CD4-positive, alpha-beta T cell treated with Interleukin-12 subunit alpha and Interleukin-12 subunit beta, for 1 hour (primary cell): ENCODE results near the gene GRAMD1C.

Experiments
- DNase-seq: peaks from one replicate; pipeline ENCODE4 v3.0.0-alpha.2; 2020

Gene GRAMD1C

DNA sequence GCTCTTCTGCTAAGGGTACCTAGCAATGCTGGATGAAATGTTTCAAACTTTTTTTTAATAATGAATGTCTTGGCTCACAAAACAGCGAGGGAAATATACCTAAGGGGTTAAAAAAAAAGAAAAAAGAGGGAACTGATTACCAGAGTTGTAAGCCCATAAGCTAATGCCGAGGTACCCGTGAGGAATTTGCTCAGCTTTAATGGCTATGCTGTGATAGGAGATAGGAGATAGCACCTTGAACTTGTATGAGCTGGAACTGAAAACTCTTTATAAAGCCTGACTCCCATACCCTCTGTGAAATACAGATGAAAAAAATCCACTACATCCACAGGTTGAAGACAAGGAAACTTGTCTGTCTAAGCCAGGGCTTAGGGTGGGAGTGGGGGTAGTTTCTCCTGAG lies 13.9 kb downstream of the GRAMD1C start:
- DNase-seq, result no peak

DNA sequence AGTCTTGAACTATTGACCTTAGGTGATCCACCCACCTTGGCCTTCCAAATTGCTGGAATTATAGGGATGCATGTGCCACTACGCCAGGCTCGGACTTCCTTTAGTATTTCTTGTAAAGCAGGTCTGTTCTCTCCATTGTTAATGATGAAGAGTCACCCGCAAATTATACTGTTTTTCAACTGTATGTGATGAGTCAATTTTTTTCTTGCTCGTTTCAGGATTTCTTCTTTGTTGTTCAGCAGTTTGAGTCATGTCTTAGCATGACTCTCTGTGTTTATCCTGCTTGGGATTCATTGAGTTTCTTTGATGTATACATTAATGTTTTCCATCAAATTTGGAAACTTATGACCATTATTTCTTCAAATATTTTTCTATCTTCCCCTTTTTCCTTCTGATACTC lies 28.9 kb downstream of the GRAMD1C start:
- DNase-seq, result no peak

DNA sequence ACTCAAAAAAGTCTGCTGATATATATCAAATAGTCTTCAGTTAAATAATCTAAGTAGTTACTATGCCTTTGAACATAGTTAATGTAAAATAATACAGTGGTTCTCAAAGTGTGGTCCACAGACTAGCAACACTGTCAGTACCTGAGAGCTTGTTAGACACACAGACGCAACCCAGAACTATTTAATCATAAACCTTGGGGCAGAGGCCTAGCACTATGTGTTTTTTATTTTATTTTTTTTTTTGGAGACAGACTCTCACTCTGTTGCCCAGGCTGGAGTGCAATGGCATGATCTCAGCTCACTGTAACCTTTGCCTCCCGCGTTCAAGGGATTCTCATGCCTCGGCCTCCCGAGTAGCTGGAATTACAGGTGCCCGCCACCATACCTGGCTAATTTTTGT lies 34.7 kb downstream of the GRAMD1C start:
- DNase-seq, result no peak

DNA sequence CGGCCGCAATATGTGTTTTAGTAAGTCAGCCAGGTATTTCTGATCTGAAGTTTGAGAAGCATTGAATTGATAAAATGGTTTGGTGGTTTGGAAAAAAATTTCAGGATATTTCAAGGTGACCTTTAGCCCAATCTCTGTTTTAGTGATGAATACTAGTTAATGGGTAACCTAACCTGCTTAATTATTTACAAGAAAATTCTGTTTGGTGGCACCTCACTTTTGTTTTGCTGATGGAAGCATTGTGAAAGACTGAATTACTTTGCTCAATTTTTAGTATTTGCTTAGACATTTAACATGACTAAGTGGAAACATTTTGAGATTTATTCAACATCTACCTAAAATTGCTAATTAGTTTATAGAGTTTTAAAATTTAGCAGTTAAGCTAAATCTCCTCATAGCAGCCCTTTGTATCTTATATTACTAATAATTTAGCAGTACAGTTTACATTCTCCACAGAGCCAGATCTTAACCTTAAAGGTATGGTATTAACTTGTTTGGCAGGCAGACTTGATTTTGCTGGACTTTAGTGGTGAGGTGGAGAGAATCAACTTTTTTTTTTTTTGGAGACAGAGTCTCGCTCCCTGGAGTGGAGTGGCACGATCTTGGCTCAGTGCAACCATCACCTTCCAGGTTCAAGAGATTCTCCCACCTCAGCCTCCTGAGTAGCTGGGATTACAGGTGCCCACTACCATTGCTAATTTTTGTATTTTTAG lies 35.4 kb downstream of the GRAMD1C start:
- DNase-seq, result no peak

DNA sequence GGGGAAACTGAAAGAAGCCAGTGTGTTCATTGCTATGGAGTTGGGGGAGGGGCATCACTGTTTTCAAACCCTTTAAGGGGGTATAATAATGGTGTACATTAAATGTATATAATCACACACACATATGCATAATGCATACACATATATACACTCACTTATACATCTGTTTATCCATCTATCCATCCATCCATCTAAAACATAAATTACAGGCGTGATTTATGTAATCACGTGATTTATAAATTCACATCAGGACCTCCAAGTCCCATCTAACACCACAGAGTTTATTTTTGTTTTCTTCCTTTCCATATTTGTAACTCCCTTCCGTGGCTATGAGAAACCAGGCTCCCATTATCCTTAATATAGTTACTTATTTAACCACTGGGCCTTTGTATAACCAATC lies 39.8 kb downstream of the GRAMD1C start:
- DNase-seq, result no peak

DNA sequence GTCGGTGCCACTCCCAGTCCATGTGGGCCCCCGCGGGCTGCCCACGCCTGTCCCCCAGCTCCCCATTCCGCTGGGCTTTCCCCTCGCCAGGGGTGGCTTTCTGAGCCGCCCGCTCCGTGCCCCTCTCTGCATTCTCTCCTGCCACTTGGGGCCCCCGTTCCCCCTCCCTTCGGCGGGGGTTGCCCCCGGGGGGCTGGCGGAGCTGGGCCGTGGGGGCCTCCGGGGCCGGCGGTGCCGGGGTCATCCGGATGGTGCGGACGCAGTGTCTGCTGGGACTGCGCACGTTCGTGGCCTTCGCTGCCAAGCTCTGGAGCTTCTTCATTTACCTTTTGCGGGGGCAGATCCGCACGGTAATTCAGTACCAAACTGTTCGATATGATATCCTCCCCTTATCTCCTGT lies 46.5 kb downstream of the GRAMD1C start:
- DNase-seq, result no peak

DNA sequence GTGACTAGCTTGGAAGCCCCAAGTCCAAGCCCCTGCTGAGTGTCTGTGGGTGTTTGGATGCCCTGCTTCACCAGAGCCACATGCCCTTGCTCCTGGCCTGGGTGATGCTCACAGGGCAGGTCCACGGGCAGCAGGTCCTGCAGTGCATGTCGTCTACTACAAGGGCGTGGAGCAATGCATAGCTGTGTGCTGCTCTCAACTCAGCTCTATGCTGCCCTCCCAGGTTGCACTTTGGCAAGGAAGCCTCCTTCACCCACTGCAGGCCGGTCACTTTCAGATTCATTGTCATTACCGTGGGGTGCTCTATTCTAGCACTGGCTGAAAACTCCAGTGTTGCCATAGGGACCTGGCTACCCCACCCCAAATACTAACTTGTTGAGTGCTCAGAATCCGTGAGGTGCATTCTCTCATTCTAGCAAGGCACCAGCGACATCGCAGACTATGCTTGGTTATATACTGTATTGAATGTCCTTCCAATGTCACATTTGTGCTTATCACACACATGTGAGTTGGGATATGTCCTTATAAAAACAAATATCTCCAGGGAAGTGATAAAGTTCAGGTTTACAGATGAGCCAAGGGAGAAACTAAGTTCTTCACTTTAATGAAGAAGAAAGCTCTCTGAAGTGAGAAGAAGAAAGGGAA lies 51.8 kb downstream of the GRAMD1C start:
- DNase-seq, result no peak

DNA sequence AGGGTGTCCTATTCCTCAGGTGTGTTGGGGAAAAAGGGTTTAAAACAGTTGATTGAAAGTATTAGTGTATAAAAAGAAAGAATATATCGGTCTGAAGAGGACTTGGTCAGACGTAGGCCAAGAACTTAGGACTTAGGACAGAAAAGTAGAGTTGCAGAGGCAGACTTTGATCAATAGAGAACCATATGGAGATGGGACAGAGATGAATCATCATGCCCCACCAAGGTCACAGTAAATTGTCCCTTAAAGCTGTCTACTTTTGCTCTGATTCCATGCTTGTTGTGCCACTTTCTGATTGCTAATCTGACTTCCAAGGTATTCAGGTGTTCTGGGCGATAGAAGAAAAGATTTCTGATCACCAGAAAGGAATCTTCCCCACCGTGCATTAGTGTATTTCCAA lies 56.3 kb downstream of the GRAMD1C start:
- no peak for DNase-seq

DNA sequence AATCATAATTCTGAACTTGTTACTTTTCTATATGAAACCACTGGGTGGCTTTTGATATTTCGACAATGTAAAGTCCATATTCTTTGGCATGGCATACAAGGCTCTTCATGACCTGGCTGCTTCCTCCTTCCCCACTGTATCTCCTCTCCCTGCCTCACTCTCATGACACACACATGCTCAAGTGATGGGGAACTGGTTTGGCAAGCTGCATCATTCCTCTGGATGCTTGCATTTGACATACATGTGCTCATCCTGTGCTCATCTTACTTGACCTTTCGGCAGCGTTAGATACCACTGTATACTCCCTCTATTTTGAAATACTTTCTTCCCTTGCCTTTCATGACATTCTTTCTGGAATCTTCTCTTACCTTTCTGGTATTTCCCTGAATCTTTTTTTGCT lies 57.4 kb downstream of the GRAMD1C start:
- no peak for DNase-seq

DNA sequence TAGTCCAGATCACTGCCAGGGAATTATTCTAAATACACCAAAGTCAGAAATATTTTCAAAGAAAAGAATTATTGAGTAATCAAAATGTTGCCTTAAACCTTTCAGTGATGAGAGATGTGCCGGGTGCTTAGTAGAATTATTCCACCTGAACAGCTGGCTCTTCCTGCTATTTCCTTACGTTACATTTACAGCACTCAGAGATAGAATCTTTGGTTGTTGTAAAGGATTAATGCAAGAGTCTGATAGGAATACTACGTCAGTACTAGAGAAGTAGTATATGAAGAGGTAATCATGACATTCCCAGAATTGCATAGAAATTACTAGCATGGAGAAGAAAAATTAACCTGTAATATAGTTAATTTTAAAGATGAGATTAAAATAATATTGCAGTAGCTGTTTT lies 58.3 kb downstream of the GRAMD1C start:
- no peak for DNase-seq

DNA sequence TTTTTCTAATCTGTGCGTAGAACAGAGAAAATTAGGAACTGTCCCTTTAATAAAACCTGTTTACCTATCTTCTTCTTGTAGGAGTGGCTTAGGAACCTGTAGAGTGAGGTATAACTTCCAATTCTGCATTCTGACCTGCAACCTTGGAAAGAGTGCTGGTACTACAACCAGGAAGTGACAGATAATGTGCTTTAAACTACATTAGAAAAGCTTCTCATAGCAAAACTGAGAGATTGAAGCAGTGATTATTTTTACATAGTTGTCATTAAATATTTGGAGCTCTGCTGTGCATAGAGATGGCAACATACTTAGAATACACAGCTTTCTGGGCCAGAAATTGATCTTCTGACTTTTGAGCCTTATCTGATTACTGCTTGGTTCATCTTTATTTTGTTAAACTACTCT lies 58.8 kb downstream of the GRAMD1C start:
- DNase-seq, result no peak

DNA sequence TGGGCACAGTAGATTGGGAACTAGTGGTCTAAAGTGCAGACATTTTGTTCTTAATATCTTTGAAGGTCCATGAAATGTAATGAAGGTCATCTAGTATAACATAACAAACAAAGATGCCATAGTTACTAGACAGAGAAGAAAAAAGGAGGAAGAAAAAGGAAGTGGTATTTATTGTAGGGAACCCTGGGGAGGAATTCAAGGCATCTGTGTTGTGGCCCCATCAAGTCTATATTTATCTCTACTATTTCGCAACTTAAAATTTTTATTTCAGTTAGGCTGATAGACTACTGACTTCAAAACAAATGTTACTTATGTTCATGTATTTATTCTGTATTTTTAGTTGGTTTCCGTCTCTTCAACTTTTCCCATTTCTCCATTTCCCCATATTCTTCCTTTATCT lies 60.3 kb downstream of the GRAMD1C start:
- DNase-seq, result no peak

DNA sequence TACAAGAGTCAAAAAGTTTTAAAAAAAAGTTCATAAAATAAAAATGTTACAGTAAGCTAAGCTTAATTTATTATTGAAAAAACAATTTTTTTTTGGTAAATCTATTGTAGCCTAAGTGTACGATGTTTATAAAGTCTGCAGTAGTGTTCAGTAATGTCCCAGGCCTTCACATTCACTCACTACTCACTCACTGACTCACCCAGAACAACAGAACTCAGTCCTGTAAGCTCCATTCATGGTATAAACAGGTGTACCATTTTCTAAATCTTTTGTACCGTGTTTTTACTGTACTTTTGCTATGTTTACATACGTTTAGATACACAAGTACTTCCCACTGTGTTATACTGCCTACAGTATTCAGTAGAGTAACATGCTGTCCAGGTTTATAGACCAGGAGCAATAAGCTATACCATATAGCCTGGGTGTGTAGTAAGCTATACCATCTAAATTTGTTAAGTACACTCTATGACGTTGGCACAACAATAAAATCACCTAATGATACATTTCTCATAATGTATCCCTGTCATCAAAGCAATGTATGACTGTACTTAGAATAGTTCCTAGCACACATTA lies 68.1 kb downstream of the GRAMD1C start:
- no peak for DNase-seq

DNA sequence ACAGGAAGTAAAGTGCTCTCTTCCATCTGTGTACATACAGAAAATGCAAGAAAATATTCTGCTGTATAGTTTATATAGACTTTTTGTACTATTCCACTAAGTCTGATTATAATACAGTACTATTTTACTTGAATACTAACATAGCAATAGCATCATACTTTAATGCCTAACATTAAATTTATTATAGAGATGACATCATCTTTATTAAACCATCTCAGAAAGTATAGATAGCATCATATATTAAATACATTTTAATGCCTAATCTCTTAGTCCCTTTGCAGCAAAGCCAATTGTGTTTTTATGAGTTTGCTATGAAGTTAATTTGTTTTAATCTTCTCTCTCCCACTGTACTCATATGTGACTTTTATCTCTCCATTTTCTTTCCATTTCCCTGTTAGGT lies 69.5 kb downstream of the GRAMD1C start:
- no peak for DNase-seq

DNA sequence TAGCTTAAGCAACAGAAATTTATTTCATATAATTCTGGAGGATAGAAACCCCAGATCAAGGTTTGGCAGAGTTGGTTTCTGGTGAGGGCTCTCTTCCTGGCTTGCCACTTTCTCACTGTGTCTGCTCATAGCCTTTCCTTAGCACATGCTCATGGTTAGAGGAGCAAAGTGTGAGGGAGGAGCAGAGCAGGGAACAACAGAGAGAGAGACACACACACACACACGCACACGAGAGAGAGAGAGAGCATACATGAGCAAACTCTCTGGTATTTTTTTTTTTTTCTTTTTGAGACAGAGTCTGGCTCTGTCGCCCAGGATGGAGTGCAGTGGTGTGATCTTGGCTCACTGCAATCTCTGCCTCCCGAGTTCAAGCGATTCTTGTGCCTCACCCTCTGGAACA lies 72.4 kb downstream of the GRAMD1C start:
- DNase-seq, result no peak

DNA sequence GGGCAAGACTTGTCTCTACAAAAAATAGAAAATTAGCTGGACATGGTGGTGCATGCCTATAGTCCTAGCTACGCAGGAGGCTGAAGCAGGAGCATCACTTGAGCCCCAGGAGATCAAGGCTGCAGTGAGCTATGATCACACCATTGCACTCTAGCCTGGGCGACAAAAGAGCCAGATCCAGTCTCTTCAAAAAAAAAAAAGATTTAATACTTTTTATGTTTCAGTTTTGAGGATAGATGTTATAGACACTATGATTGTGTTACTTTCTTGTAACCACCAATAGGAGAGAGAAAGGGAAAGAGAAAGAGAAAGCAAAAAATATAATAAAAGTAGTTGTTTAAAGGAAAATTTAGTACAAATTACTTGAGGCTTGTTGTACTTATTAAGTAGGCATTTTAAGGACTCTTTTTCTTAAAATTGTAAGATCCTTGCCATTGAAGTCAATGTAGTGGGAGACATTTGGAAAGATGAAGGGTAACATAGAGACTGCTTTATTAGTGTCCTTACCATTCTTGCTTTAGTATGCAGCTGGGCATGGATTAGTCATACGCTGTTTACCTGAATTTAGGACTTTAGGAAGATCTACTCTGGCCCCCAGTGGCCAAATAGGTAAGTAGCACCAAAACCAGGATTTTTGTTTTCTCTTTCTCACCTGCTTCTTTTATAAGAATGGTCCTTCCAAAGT lies 74.1 kb downstream of the GRAMD1C start:
- peak; percentile 62 for DNase-seq

DNA sequence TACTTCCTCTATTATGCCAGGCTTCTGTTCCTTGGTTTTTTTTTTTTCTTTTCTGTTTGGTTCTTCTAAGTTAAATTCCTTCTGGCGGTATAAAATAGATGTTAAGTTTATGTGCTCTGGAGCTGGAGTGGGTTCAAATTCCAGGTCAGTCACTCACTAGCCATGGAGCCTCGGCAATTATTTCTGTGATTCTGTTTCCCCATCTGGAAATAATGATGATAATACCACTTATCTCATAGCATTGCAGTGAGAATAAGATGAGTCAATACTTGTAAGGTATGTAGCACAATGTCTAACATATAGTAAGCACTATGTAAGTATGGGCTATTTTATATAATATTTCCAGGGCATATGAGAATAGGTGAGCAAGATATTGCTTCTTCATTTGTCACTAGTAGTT lies 76.1 kb downstream of the GRAMD1C start:
- DNase-seq, result no peak

DNA sequence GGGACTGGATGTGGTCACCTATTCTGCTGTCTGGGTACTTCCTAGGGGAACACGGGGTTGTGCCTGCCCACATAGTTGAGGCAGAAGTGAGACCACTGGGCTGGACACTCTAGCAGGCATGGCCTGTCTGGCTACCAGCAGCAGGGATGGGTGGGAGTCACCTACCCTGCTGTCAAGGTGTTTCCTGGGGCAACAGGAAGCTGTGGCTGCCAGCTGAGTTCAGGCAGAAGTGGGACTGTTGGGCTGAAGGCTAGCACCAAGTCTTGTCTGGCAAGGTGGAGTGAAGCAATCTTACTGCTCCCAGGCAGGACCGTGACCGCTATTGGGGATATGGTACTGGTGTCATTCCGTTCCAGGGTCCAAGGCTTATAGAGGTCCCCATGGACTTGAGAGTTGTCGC lies 89.0 kb downstream of the GRAMD1C start:
- DNase-seq, result no peak

DNA sequence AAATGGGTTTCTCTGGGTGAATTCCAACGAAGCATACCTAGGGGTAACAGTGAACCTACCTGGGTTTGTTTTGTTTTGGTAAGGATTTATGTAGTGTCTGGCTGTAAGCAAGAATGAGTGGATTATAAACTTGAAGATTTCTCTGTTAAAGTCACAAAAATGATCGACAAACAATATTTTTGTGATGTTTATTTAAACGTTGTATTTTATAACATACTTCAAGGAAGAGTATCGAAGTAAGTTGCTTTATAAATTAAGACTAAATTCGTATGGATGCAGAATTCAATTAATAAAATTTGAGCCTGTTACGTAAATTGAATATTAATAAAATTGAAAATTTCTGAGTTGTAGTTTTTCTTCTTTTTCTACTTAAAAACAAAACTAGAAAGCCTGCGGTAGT lies 108.2 kb downstream of the GRAMD1C start:
- DNase-seq, result no peak

DNA sequence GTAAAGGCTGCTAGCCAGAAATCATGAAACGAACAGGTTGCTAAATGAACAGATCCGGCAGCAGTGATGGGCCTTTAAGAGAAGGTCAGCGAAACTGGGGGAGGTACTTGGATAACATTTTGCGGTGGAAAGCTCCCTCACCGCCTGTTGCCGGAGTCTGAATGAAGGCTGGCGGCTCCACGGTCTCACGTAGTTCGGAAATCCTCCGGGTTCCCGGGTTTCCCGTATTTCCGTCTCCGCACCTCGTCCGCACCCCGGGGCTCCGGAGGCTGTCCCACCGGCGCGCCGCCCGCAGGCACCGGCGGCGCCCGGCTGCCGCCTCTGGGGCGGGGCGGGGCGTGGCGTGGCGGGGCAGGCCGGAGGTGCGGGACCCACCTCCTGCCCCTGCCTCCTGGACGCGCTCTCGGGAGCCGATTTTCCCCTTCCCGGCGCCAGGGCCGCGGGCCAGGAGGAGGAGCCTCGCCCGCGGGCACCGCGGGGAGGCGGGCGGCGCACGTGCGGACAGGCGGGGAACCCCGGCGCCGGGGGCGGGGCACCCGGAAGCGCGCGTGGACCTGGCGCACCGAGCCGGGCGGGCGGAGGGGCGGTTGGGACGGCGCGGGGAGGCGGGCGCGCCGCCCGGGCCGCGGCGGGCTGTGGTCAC lies 108.9 kb downstream of the GRAMD1C start, which contains the start of gene ZDHHC23:
Gene ZDHHC23 (plus strand): TSS at position 642 of the 643 bp plus-strand sequence. CDS start 790 bp downstream, outside the sequence.
- peak; percentile 77 for DNase-seq

DNA sequence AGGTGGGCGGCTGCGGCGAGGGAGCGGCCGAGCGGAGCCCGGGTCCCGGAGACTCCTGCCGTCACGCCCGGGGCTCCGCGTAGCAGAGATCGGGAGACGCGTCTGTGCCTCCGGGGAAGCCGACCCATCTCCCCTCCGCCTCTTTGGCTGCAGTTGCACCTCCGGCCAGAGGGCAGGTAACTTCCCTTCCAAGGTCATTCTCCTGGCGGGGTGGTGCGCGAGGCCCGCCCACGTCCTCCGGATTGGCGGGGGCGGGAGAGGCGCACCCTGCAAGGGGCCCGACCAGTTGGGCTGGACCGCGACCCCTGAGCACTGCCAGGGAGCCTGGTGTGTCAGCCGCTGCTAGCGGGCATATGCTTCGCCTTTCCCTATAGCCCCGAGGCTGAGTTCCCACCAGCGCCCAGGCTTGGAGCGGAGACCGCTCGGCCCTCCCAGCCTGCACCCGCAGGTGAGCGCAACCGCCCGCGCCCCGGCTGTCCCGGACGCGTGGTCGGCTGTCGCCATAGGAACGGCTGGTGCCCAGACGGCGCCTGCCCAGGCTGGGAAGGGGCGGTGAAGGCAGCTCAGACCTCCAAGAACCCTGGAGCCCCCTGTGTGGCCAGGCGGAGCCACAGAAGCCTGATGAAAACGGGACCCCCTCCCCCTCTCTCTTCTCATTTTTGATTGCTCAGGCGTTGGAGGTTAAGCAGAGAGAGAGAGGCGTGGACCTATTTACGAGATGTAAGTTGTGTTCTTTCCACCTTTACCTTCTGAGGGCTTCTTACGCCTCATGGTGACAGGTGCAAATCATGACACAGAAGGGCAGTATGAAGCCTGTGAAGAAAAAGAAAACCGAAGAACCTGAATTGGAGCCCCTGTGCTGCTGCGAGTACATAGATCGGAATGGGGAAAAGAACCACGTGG lies 109.7 kb downstream of the GRAMD1C start:
- DNase-seq, result peak; percentile 21

DNA sequence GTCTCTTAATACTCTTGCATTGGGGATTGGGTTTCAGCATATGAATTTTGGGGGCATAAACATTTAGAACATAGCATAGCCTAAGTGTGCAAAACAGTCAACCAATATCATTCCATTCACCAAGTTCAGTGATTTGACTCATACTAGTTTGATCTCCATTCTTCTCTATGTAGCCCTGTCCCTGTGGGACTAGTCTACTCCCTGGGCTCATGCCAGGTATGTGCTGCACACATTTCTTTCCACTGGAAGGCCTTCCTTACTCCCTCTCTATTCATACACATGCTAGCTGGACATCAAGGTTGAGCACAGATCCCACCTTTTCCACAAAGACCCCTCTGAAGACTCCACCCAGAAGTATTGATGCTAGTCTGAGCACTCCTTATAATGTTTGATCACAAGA lies 114.3 kb downstream of the GRAMD1C start:
- DNase-seq, result no peak
